ENCODE measurements around the gene TMEM87B.

DNA sequence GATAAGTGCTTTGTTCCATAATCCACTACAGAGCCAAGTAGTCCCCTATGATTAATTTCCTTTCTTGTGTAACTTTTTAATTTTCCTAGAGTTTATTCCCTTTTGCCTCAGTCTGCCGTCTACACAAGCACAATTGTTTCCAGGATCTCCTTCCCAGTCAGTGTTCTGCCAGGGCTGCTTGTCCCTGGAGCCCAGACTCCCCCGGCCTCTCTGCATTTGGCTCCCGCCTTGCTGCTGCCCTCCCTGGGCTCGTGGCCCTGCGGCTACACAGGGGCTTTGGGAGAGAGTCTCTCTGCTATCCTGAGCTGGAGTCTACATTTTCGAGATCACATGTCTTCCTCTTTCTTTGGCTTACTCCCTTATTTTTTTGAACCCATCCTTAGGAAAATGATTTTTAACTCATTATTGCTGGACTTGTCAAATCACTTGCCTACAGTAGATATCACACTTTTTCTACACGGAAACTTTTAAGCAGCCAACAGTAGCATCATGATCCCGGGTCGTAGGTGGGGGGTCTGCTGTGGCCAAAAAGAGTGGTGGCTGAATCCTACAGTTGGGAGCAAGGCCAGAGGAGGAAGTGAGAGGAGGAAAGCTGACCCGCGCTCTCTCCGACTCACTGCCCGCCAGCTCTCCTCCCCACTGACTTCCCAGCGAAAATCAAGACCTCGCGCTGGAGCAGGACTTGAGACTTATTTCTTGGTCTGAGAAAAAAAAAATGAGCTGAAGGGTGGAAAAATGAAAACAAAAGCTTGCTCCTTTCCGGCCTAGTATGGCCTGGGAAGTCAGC is 92.5 kb downstream of the TMEM87B start:
- TF ChIP-seq EZH2 (optimal IDR thresholded peaks at IDR 0.05; ENCODE audit: low read depth, low read length), result no peak
- TF ChIP-seq, protein P1, sequence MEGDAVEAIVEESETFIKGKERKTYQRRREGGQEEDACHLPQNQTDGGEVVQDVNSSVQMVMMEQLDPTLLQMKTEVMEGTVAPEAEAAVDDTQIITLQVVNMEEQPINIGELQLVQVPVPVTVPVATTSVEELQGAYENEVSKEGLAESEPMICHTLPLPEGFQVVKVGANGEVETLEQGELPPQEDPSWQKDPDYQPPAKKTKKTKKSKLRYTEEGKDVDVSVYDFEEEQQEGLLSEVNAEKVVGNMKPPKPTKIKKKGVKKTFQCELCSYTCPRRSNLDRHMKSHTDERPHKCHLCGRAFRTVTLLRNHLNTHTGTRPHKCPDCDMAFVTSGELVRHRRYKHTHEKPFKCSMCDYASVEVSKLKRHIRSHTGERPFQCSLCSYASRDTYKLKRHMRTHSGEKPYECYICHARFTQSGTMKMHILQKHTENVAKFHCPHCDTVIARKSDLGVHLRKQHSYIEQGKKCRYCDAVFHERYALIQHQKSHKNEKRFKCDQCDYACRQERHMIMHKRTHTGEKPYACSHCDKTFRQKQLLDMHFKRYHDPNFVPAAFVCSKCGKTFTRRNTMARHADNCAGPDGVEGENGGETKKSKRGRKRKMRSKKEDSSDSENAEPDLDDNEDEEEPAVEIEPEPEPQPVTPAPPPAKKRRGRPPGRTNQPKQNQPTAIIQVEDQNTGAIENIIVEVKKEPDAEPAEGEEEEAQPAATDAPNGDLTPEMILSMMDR (IDR thresholded peaks at IDR 0.05; ENCODE audit: low read length), result no peak

All from MM.1S (cell line).